Activated T-helper 17 cell treated with anti-CD3 and anti-CD28 coated beads, Interleukin-2, amount 50 U/mL, for 72 hours (primary cell): ENCODE data around the gene LMX1B. TPM values are rescaled to one million over a fixed set of nuclear protein-coding genes. Genes with fewer than 3 reads are reported as not detected.

Source experiments
- ATAC-seq: fragments of 150-1000 bp; cut with Tn5 transposase; replicated peaks from 2 replicates; pipeline ENCODE4 v1.10.0; 2021; ENCODE audit warnings: mild to moderate bottlenecking, moderate library complexity
- H3K27ac Mint-ChIP-seq: one replicate; pipeline ENCODE4 v1.8.0; 2022; ENCODE audit warnings: mixed read lengths
- H3K27me3 Mint-ChIP-seq: one replicate; pipeline ENCODE4 v1.8.0; 2022; ENCODE audit warnings: mixed read lengths
- H3K36me3 Mint-ChIP-seq: one replicate; pipeline ENCODE4 v1.8.0; 2022; ENCODE audit warnings: low read depth, mild to moderate bottlenecking, mixed read lengths
- H3K4me1 Mint-ChIP-seq: one replicate; pipeline ENCODE4 v1.8.0; 2022; ENCODE audit warnings: mixed read lengths
- H3K4me3 Mint-ChIP-seq: one replicate; pipeline ENCODE4 v1.8.0; 2022; ENCODE audit warnings: mild to moderate bottlenecking, mixed read lengths
- H3K9me3 Mint-ChIP-seq: one replicate; pipeline ENCODE4 v1.8.0; 2022; ENCODE audit warnings: mixed read lengths
- total RNA-seq, 2 donors: library from RNA; stranded (reverse); gene quantifications; one replicate each; pipeline ENCODE4 v1.2.3, GENCODE V29; 2022

Gene LMX1B
- total RNA-seq, 2 donors from 2014 or later = not detected

GRCh38 chr9:126699401-126699881 is 85.7 kb downstream of the LMX1B start:
- Mint-ChIP-seq H3K4me1 (peaks cover 7% of the 10 kb centered on the region), H3K36me3 (no peaks in the 10 kb centered on the region), H3K4me3 (no peak overlapping the region), H3K27ac (no peak overlapping the region), H3K9me3 (no peaks in the 10 kb centered on the region), H3K27me3 (peaks cover 31% of the 10 kb centered on the region)
- no peak for ATAC-seq

DNA sequence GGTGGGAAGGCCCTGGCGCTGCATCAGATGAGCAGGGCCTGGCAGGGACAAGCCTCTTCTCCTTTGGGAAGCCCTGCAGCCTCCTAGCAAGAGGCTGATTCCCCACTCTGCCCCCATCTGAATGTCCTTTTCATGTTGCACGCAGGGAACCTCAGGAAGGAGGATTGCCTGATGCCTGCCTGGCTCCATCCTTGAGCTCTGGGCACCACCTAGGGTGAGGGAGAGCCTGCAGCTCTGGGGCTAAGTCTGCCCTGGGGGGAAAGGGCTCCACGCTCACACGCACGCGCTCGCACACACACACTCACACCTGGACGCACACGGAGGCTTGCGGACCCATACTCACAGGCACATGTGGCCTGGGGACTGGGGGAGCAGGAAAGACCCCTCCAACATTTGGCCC is 86.6 kb downstream of the LMX1B start:
- Mint-ChIP-seq H3K9me3 (no peaks in the 10 kb centered on the region), H3K36me3 (no peaks in the 10 kb centered on the region), H3K27me3 (peaks cover 27% of the 10 kb centered on the region), H3K27ac (no peak overlapping the region), H3K4me1 (peaks cover 12% of the 10 kb centered on the region), H3K4me3 (no peak overlapping the region)
- no peak for ATAC-seq

DNA sequence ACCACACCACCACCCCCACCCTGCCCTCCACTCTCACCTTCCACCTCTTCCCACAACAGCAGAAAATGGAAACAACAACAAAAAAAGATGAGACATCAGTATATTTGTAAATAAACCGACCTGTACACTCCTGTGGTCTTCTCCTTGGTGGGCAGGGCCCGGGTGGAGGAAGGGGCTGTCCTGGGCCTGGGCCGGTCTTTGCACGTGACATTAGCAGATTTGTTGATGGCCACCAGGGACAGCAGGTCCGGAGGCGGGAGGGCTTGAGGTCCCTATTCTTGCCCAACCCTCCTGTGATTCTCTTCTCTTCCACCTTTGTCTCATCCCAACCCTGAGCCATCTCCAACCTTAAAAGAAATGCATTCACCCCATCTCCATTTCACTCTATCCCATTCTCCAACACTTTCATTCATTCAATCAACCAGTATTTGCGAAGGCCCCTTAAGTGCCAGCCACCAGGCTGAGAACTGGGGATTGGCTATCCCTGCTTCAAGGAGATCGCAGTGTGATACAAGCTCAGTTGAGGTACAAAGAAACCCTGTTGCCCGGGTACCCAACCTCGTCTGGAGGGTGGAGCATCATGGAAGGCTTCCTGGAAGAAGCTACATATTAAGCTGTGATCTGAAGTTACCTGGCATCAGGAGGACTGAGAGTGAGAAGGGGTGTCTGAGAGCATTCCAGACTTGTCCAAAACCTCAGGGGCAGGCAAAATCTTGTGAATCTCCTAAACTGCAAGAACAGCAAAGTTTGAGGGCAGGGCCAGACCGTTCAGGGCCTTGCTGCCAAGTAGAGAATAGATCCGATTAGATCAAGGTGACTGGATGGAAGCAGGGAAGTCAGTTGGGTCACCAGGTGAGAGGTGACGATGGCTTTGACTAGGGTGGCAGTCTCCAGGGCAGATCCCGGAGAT is 87.4 kb downstream of the LMX1B start:
- H3K27ac Mint-ChIP-seq = no peak overlapping the region
- H3K27me3 Mint-ChIP-seq = peaks cover 30% of the 10 kb centered on the region
- no peaks in the 10 kb centered on the region for H3K9me3 Mint-ChIP-seq
- H3K4me1 Mint-ChIP-seq = peaks cover 15% of the 10 kb centered on the region
- H3K36me3 Mint-ChIP-seq = no peaks in the 10 kb centered on the region
- no peak overlapping the region for H3K4me3 Mint-ChIP-seq
- no peak for ATAC-seq

- H3K9me3 Mint-ChIP-seq = no peaks in the 10 kb centered on the region
- no peak overlapping the region for H3K27ac Mint-ChIP-seq
Measured at GRCh38 chr9:126701813-126702140, 88.0 kb downstream of the LMX1B start.

GRCh38 chr9:126702151-126703001 is 88.6 kb downstream of the LMX1B start:
- Mint-ChIP-seq H3K36me3 (no peaks in the 10 kb centered on the region), H3K9me3 (no peaks in the 10 kb centered on the region), H3K27me3 (peaks cover 26% of the 10 kb centered on the region), H3K4me3 (no peak overlapping the region), H3K4me1 (peaks cover 20% of the 10 kb centered on the region), H3K27ac (no peak overlapping the region)
- ATAC-seq = no peak

More at GRCh38 chr9:126701813-126702140, 88.0 kb downstream of the LMX1B start:
- Mint-ChIP-seq H3K4me3 (no peak overlapping the region), H3K27me3 (peaks cover 27% of the 10 kb centered on the region), H3K4me1 (peaks cover 20% of the 10 kb centered on the region), H3K36me3 (no peaks in the 10 kb centered on the region)
- no peak for ATAC-seq

- ATAC-seq = no peak
- H3K27ac Mint-ChIP-seq = no peak overlapping the region
- H3K36me3 Mint-ChIP-seq = no peaks in the 10 kb centered on the region
- no peaks in the 10 kb centered on the region for H3K9me3 Mint-ChIP-seq
- H3K4me3 Mint-ChIP-seq = no peak overlapping the region
- H3K27me3 Mint-ChIP-seq = peaks cover 26% of the 10 kb centered on the region
- H3K4me1 Mint-ChIP-seq = peaks cover 20% of the 10 kb centered on the region
Measured at GRCh38 chr9:126703002-126703865, 89.5 kb downstream of the LMX1B start.

DNA sequence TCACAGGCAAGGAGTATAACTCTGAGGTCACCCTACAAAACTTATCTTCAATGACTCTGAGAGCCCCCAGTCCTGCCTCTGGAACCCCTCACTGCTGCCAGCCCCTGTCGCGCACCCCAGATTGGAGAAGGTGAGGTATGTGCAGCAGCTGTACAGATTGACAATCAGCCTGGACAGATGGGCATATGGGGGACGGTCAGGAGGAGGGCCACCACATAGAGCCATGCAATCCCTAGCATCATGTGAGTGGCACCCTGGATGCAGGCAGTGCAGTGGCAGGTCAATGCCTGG is 90.1 kb downstream of the LMX1B start:
- Mint-ChIP-seq H3K27me3 (peaks cover 26% of the 10 kb centered on the region), H3K4me1 (peaks cover 20% of the 10 kb centered on the region), H3K9me3 (no peaks in the 10 kb centered on the region), H3K36me3 (no peaks in the 10 kb centered on the region), H3K4me3 (no peak overlapping the region), H3K27ac (no peak overlapping the region)
- no peak for ATAC-seq

GRCh38 chr9:126704157-126704891 is 90.6 kb downstream of the LMX1B start:
- peaks cover 26% of the 10 kb centered on the region for H3K27me3 Mint-ChIP-seq
- no peak overlapping the region for H3K27ac Mint-ChIP-seq
- H3K9me3 Mint-ChIP-seq = no peaks in the 10 kb centered on the region
- peak overlapping the region; percentile 73 for H3K4me3 Mint-ChIP-seq
- ATAC-seq = peak; percentile 9
- no peaks in the 10 kb centered on the region for H3K36me3 Mint-ChIP-seq
- H3K4me1 Mint-ChIP-seq = peaks cover 20% of the 10 kb centered on the region

DNA sequence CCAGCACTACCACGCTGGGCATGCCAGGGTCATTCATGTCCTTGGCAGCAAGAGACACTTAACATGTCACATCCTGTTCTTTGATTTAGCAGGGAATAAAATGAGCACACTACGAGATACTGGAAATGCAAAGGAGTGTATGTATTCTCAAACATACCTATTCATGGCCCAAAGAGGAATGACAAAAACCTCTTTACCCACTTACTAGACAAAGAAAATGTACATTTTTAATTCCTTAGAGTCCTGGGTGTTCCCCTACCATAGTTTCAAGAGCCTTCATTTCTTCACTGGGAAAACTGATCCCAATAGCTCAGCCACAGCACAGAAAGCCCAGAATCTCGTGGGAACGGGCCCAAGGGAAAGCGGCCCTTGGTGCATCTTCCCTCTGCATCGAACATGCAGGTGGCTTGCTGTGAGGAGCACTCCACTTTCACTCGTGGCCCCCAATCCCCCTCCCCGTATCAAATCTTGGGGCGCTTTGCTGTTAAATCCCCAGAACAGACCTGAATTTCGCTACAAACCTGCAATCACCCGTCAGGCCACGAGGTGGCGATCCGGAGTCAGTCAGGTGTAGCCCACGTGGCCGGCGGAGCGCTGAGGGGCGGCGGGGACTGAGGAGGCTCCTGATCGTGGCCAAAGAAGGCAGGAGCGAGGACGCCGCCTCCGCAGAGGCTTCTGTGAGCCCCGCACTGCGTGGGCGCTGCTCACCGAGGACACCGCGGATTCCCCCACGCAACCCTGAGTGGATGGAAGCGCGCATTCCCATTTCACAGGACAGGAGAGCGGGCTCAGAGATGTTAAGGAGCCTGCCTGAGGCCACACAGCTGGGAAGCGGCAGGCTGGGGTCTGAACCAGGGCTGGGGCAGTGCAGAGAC is 91.4 kb downstream of the LMX1B start:
- H3K36me3 Mint-ChIP-seq = no peaks in the 10 kb centered on the region
- H3K4me1 Mint-ChIP-seq = peaks cover 20% of the 10 kb centered on the region
- H3K27me3 Mint-ChIP-seq = peaks cover 23% of the 10 kb centered on the region
- peak overlapping the region; percentile 73 for H3K4me3 Mint-ChIP-seq
- peak; percentile 72 for ATAC-seq
- H3K9me3 Mint-ChIP-seq = no peaks in the 10 kb centered on the region
- H3K27ac Mint-ChIP-seq = peak overlapping the region; percentile 44

DNA sequence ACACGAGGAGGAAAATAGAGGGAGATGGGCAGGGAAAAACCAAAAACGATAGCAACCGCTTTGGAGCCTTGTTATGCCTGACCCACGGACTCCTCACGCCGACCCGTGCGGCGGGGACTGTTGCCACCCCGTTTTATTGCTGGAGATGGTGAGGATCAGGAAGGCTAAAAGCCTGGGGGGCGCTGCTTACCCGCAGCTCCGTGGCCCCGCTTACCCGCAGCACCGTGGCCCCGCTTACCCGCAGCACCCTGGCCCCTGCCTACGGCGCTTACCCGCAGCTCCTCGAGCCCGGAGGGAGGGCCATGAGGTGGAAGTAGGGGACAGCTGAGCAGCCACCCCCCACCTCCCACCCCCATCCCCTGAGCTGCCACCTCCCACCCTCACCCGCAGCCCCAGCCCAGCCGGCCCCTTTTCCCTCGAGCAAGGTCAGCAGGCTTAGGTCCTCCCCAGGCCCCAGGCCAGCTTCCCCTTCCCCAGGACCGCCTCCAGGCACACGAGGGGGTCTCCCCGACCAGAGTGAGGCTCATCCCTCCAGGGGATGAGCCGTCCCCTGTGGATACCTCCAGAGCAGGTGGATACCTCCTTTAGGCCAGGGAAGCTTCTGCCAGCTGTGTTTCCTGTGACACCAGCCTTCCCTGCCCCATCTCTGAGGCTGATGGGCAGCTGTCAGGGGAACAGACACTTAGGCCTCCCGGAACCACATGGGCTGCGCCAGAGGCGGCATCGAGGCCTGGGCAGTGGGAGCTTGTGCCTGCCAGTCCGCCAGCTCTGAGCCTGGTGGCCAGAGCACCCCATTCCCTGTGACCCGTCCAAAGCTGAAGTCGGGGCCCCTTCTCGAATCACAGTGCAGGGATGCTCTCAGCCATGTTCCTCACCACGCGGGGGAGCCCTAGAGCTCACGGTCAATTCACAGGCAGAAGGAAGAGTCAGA is 92.3 kb downstream of the LMX1B start:
- peak overlapping the region; percentile 73 for H3K4me3 Mint-ChIP-seq
- H3K9me3 Mint-ChIP-seq = no peaks in the 10 kb centered on the region
- H3K27ac Mint-ChIP-seq = peak overlapping the region; percentile 44
- peaks cover 20% of the 10 kb centered on the region for H3K4me1 Mint-ChIP-seq
- ATAC-seq = peak; percentile 80
- peaks cover 19% of the 10 kb centered on the region for H3K27me3 Mint-ChIP-seq
- H3K36me3 Mint-ChIP-seq = no peaks in the 10 kb centered on the region

- Mint-ChIP-seq H3K27me3 (peaks cover 12% of the 10 kb centered on the region), H3K27ac (no peak overlapping the region), H3K36me3 (no peaks in the 10 kb centered on the region), H3K4me3 (no peak overlapping the region), H3K9me3 (no peaks in the 10 kb centered on the region), H3K4me1 (peaks cover 15% of the 10 kb centered on the region)
- no peak for ATAC-seq
Measured at GRCh38 chr9:126706698-126707053, 92.9 kb downstream of the LMX1B start.

DNA sequence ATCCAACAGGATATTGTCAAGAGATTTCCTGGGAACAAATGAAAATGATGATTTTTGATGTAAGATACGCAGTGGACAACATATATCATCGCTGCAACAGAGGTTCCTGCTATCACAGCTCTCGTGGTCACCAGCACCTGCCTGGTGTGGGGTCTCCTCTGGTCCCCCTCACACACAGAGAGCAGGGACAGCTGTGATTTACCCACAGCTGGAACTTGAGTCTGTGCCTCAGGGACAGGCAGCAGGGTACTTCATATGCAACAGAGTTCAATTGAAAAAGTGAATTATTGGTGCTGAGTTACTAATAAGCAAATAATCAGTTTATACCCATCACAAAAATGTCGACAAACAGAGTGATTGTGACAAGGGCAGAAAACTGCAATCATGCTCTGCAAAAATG is 93.4 kb downstream of the LMX1B start:
- Mint-ChIP-seq H3K9me3 (no peaks in the 10 kb centered on the region), H3K4me3 (no peak overlapping the region), H3K36me3 (no peaks in the 10 kb centered on the region), H3K27me3 (peaks cover 9% of the 10 kb centered on the region), H3K27ac (no peak overlapping the region), H3K4me1 (peaks cover 15% of the 10 kb centered on the region)
- no peak for ATAC-seq
